Ascending aorta (tissue), 2 donors: Measurements from ENCODE around the gene E2F7. TPM values are rescaled to one million over a fixed set of nuclear protein-coding genes. Genes with fewer than 3 reads are reported as not detected.

Experiments
- DNase-seq, 2 donors: peaks; one replicate each; pipeline ENCODE4 v3.0.0-alpha.2; 2019; ENCODE audit warnings: low spot score in 2 of 2
- H3K27ac ChIP-seq, 2 donors: fragments of 200-600 bp; sonication (generic); one replicate each; pipeline ENCODE4 v1.5.1; 2016 to 2017; ENCODE audit warnings: mild to moderate bottlenecking in 1 of 2
- H3K27me3 ChIP-seq: fragments of 200-600 bp; sonication (generic); one replicate; pipeline ENCODE4 v1.5.1; 2017
- H3K36me3 ChIP-seq, 2 donors: fragments of 200-600 bp; sonication (generic); one replicate each; pipeline ENCODE4 v1.5.1; 2016
- H3K4me1 ChIP-seq, 2 donors: fragments of 200-600 bp; sonication (generic); one replicate each; pipeline ENCODE4 v1.5.1; 2016 to 2017; ENCODE audit warnings: mild to moderate bottlenecking in 1 of 2
- H3K4me3 ChIP-seq, 2 donors: fragments of 200-600 bp; sonication (generic); one replicate each; pipeline ENCODE4 v1.5.1; 2016 to 2017; ENCODE audit warnings: mild to moderate bottlenecking in 1 of 2
- H3K9me3 ChIP-seq, 2 donors: fragments of 200-600 bp; sonication (generic); one replicate each; pipeline ENCODE4 v1.5.1; 2016
- CTCF ChIP-seq, 3 experiments: fragments of 200-600 bp in 2 of 3; fragments of 450-650 bp in 1 of 3; sonication (generic) in 2 of 3; IDR thresholded peaks; one replicate each; pipeline ENCODE4 v1.5.1; 2016 to 2019; ENCODE audit warnings: antibody characterized with exemption in 3 of 3, mild to moderate bottlenecking in 1 of 3, moderate library complexity in 1 of 3
- intact Hi-C: fragments of 100-400 bp; cut with DNase I; formaldehyde crosslinking; loops from one replicate; pipeline ENCODE4 v1.15.1; 2023
- total RNA-seq: library from RNA; depleted of rRNA; stranded (reverse); fragments of >200 nt; gene quantifications from one replicate; pipeline ENCODE4 v1.1.0, GENCODE V29; 2016

Gene E2F7
- total RNA-seq, 1 donor from 2014 or later: not detected

DNA sequence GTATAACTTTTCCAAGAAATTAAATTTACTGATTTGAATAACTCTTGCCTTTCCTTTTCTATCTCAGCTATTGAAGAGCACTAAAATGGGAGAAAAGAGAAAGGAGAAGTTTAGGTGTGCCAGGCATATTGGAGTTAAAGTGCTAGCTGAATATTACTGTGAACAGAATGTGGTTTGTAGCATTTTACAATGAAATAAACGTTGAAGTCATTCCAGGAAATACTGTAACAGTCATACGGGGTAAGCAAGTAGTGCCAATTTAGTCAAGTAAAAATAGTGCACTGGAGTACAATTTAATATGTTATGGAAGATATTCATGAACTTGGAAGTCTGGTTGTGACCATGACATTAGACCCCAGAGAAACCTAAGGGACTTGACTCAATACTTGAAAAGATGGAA lies 62.1 kb downstream of the E2F7 start:
- Histone ChIP-seq H3K27me3 (no peaks in the 10 kb centered on the region), H3K27ac (no peak overlapping the region), H3K9me3 (no peaks in the 10 kb centered on the region), H3K4me3 (no peak overlapping the region), H3K36me3 (no peaks in the 10 kb centered on the region), H3K4me1 (no peaks in the 10 kb centered on the region)
- intact Hi-C loops: loop anchor here (10.0 kb wide), 1 partner anchor 168 kb away; no protein-coding TSS in a partner anchor
- DNase-seq: no peak
- TF ChIP-seq CTCF (IDR thresholded peaks at IDR 0.05): no peak

- Histone ChIP-seq H3K27me3 (no peaks in the 10 kb centered on the region), H3K27ac (no peak overlapping the region), H3K36me3 (no peaks in the 10 kb centered on the region), H3K4me1 (no peaks in the 10 kb centered on the region), H3K9me3 (no peaks in the 10 kb centered on the region), H3K4me3 (no peak overlapping the region)
- intact Hi-C loops: loop anchor here (10.0 kb wide), 1 partner anchor 168 kb away; no protein-coding TSS in a partner anchor
- DNase-seq: no peak
- TF ChIP-seq CTCF (IDR thresholded peaks at IDR 0.05): no peak
Measured at GRCh38 chr12:77002382-77002781, 63.0 kb downstream of the E2F7 start.

- Histone ChIP-seq H3K27me3 (no peaks in the 10 kb centered on the region), H3K9me3 (no peaks in the 10 kb centered on the region), H3K4me3 (no peak overlapping the region), H3K36me3 (no peaks in the 10 kb centered on the region), H3K4me1 (no peaks in the 10 kb centered on the region), H3K27ac (no peak overlapping the region)
- no peak for DNase-seq
- intact Hi-C loops: loop anchor here (10.0 kb wide), 1 partner anchor 166 kb away; no protein-coding TSS in a partner anchor
- no peak for TF ChIP-seq CTCF (IDR thresholded peaks at IDR 0.05)
Measured at GRCh38 chr12:77001276-77001675, 64.1 kb downstream of the E2F7 start.

- intact Hi-C loops: no loop called here
- Histone ChIP-seq H3K4me3 (no peak overlapping the region), H3K27ac (no peak overlapping the region), H3K9me3 (no peaks in the 10 kb centered on the region), H3K27me3 (no peaks in the 10 kb centered on the region), H3K36me3 (no peaks in the 10 kb centered on the region), H3K4me1 (no peaks in the 10 kb centered on the region)
- DNase-seq: no peak
- TF ChIP-seq CTCF (IDR thresholded peaks at IDR 0.05): no peak
Measured at GRCh38 chr12:76998908-76999556, 66.3 kb downstream of the E2F7 start.

DNA sequence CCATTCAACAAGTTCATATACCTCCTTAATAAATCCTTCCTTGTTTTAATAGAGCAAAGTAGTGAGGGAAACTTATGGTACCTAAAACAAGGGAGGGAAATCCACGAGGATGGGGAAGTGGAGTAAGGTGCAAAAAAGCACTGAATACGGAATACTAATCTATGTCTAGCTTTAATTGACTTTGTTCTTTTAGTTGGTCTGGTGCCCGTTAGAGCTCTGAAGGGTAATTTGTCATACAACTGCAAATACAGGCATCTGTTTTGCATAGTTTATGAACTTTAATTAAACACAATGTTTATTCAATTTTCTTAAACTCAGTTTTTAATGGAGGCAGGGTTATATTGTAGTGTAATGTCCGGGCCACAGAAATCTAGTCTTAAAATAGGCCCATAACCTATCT lies 67.0 kb downstream of the E2F7 start:
- intact Hi-C loops: no loop called here
- H3K27ac ChIP-seq: no peak overlapping the region
- no peaks in the 10 kb centered on the region for H3K27me3 ChIP-seq
- no peak for TF ChIP-seq CTCF (IDR thresholded peaks at IDR 0.05)
- no peak overlapping the region for H3K4me3 ChIP-seq
- H3K4me1 ChIP-seq: no peaks in the 10 kb centered on the region
- H3K9me3 ChIP-seq: no peaks in the 10 kb centered on the region
- no peak for DNase-seq
- no peaks in the 10 kb centered on the region for H3K36me3 ChIP-seq
